ENCODE data around the gene PCDHAC1. TPM values are rescaled to one million over a fixed set of nuclear protein-coding genes. Genes with fewer than 3 reads are reported as not detected.

PCDHAC1 gene
- total RNA-seq, 1 experiment from 2014 or later: not detected

DNA sequence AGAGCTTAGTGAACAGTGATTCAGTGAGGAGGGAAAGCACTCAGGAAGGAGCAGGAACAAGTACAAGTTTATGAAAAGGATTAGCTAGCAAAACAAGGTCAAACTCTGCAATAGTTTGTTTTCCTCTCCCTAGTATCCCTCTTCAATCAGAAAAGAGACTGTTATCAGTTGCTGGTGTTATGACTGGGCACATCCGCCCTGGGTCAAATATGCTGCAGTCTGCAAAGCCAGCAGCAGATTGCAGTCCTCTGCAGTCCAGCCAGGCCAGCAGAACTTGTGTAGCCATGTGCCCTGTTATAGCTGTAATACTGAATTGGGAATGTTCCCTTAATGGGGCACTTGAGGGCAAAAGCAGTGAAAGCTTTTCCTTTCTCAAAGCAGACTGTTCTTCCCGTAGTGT, 52.2 kb downstream of the PCDHAC1 start:
- DNase-seq: no peak
- no peak overlapping the region for H3K27ac ChIP-seq (ENCODE audit: low read length)
- no peak overlapping the region for H3K4me2 ChIP-seq (ENCODE audit: low read depth, low read length, poor library complexity, severe bottlenecking)
- no peaks in the 10 kb centered on the region for H3K4me1 ChIP-seq (ENCODE audit: low read length)
- H3K27me3 ChIP-seq (ENCODE audit: low read length): 0 out of 2 replicates have a peak, but pooled peaks cover 3% of the 10 kb centered on the region
- H3K4me3 ChIP-seq (ENCODE audit: low read length): no peak overlapping the region
- no peak overlapping the region for H2AFZ ChIP-seq (ENCODE audit: low read length)
- H3K79me2 ChIP-seq (ENCODE audit: low read length): no peaks in the 10 kb centered on the region
- H3K36me3 ChIP-seq (ENCODE audit: insufficient read depth, low read length): no peaks in the 10 kb centered on the region
- H4K20me1 ChIP-seq (ENCODE audit: insufficient read depth, low read depth, low read length): no peaks in the 10 kb centered on the region
- no peak overlapping the region for H3K9ac ChIP-seq (ENCODE audit: low read length)
- no peaks in the 10 kb centered on the region for H3K9me2 ChIP-seq (replicated peaks; ENCODE audit: insufficient read depth, low read length)
- H3K9me3 ChIP-seq (ENCODE audit: low read length): no peaks in the 10 kb centered on the region

DNA sequence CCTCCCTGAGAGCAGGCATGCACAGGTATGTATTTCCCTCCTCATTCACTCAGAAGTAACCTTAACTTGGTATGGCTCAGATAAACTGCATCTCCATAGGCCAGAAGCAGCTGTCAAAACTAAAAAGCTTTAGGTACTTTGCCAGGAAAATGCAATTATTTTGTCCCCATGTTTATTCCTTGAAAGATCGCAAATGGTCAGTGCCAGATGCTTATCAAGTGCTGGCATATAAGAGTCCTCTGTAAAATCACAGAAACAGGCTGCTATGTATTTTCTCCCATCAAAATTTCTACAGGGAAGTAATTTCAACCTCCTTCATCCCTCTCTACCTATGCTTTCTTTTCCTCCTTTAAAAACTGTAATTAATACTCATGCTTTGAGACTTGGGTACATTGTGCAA, 52.9 kb downstream of the PCDHAC1 start:
- H3K9me2 ChIP-seq (replicated peaks; ENCODE audit: insufficient read depth, low read length): no peaks in the 10 kb centered on the region
- no peaks in the 10 kb centered on the region for H3K9me3 ChIP-seq (ENCODE audit: low read length)
- H3K9ac ChIP-seq (ENCODE audit: low read length): no peak overlapping the region
- no peak overlapping the region for H3K4me2 ChIP-seq (ENCODE audit: low read depth, low read length, poor library complexity, severe bottlenecking)
- no peaks in the 10 kb centered on the region for H4K20me1 ChIP-seq (ENCODE audit: insufficient read depth, low read depth, low read length)
- no peak overlapping the region for H3K4me3 ChIP-seq (ENCODE audit: low read length)
- H3K27ac ChIP-seq (ENCODE audit: low read length): no peak overlapping the region
- H2AFZ ChIP-seq (ENCODE audit: low read length): no peak overlapping the region
- no peaks in the 10 kb centered on the region for H3K36me3 ChIP-seq (ENCODE audit: insufficient read depth, low read length)
- H3K79me2 ChIP-seq (ENCODE audit: low read length): no peaks in the 10 kb centered on the region
- no peaks in the 10 kb centered on the region for H3K4me1 ChIP-seq (ENCODE audit: low read length)
- H3K27me3 ChIP-seq (ENCODE audit: low read length): 0 out of 2 replicates have a peak, but pooled peaks cover 3% of the 10 kb centered on the region
- no peak for DNase-seq

Small RNAs within 50 kb of the gene (small RNA-seq; reads per million reads assigned to genes)
- not detected for gene AC010223.1

Other genes with a start within 250 kb of the PCDHAC1 start
- gene HARS1, start 234.9 kb upstream of the PCDHAC1 start, total RNA-seq (2014; rRNA removed; shearing (Covaris generic); ENCODE audit: low replicate concordance): 29.9 and 61.0 TPM in 2 replicates
- gene HARS2, start 234.8 kb upstream of the PCDHAC1 start, total RNA-seq (2014; rRNA removed; shearing (Covaris generic); ENCODE audit: low replicate concordance): 18.1 and 18.3 TPM in 2 replicates
- 18.1 and 20.6 TPM in 2 replicates for gene ZMAT2, start 225.9 kb upstream of the PCDHAC1 start, total RNA-seq (2014; rRNA removed; shearing (Covaris generic); ENCODE audit: low replicate concordance)
- gene PCDHA1, start 140.2 kb upstream of the PCDHAC1 start, total RNA-seq (2014; rRNA removed; shearing (Covaris generic); ENCODE audit: low replicate concordance): not detected in 2 replicates
- gene PCDHA2, start 131.4 kb upstream of the PCDHAC1 start, total RNA-seq (2014; rRNA removed; shearing (Covaris generic); ENCODE audit: low replicate concordance): not detected in 2 replicates
- gene PCDHA3, start 125.2 kb upstream of the PCDHAC1 start, total RNA-seq (2014; rRNA removed; shearing (Covaris generic); ENCODE audit: low replicate concordance): not detected in 2 replicates
- gene PCDHA4, start 119.2 kb upstream of the PCDHAC1 start, total RNA-seq (2014; rRNA removed; shearing (Covaris generic); ENCODE audit: low replicate concordance): not detected in 2 replicates
- gene PCDHA5, start 104.7 kb upstream of the PCDHAC1 start, total RNA-seq (2014; rRNA removed; shearing (Covaris generic); ENCODE audit: low replicate concordance): not detected in 2 replicates
- not detected in 2 replicates for gene PCDHA6, start 98.3 kb upstream of the PCDHAC1 start, total RNA-seq (2014; rRNA removed; shearing (Covaris generic); ENCODE audit: low replicate concordance)
- not detected in 2 replicates for gene PCDHA7, start 92.0 kb upstream of the PCDHAC1 start, total RNA-seq (2014; rRNA removed; shearing (Covaris generic); ENCODE audit: low replicate concordance)
- not detected in 2 replicates for gene PCDHA8, start 85.1 kb upstream of the PCDHAC1 start, total RNA-seq (2014; rRNA removed; shearing (Covaris generic); ENCODE audit: low replicate concordance)
- not detected in 2 replicates for gene PCDHA9, start 77.9 kb upstream of the PCDHAC1 start, total RNA-seq (2014; rRNA removed; shearing (Covaris generic); ENCODE audit: low replicate concordance)
- not detected in 2 replicates for gene PCDHA10, start 70.4 kb upstream of the PCDHAC1 start, total RNA-seq (2014; rRNA removed; shearing (Covaris generic); ENCODE audit: low replicate concordance)
- not detected in 2 replicates for gene PCDHA11, start 57.3 kb upstream of the PCDHAC1 start, total RNA-seq (2014; rRNA removed; shearing (Covaris generic); ENCODE audit: low replicate concordance)
- gene PCDHA12, start 51.0 kb upstream of the PCDHAC1 start, total RNA-seq (2014; rRNA removed; shearing (Covaris generic); ENCODE audit: low replicate concordance): not detected in 2 replicates
- gene PCDHA13, start 44.2 kb upstream of the PCDHAC1 start, total RNA-seq (2014; rRNA removed; shearing (Covaris generic); ENCODE audit: low replicate concordance): not detected in 2 replicates
- gene PCDHAC2, start 40.2 kb downstream of the PCDHAC1 start, total RNA-seq (2014; rRNA removed; shearing (Covaris generic); ENCODE audit: low replicate concordance): not detected in 2 replicates
- not detected in 2 replicates for gene PCDHB1, start 125.1 kb downstream of the PCDHAC1 start, total RNA-seq (2014; rRNA removed; shearing (Covaris generic); ENCODE audit: low replicate concordance)
- gene PCDHB2, start 168.3 kb downstream of the PCDHAC1 start, total RNA-seq (2014; rRNA removed; shearing (Covaris generic); ENCODE audit: low replicate concordance): not detected in 2 replicates
- gene PCDHB3, start 174.2 kb downstream of the PCDHAC1 start, total RNA-seq (2014; rRNA removed; shearing (Covaris generic); ENCODE audit: low replicate concordance): not detected in 2 replicates
- not detected in 2 replicates for gene PCDHB4, start 195.5 kb downstream of the PCDHAC1 start, total RNA-seq (2014; rRNA removed; shearing (Covaris generic); ENCODE audit: low replicate concordance)
- not detected in 2 replicates for gene PCDHB5, start 208.9 kb downstream of the PCDHAC1 start, total RNA-seq (2014; rRNA removed; shearing (Covaris generic); ENCODE audit: low replicate concordance)
- gene PCDHB6, start 223.8 kb downstream of the PCDHAC1 start, total RNA-seq (2014; rRNA removed; shearing (Covaris generic); ENCODE audit: low replicate concordance): not detected in 2 replicates
- not detected in 2 replicates for gene PCDHB7, start 246.3 kb downstream of the PCDHAC1 start, total RNA-seq (2014; rRNA removed; shearing (Covaris generic); ENCODE audit: low replicate concordance)